Measurements from ENCODE around the gene DCAF10.
"Not testable (repeated sequence)": the region's sequence is repeated elsewhere in the genome, so short reads cannot be mapped to it uniquely, and the experiment has no call there.

DCAF10 gene

GRCh38 chr9:37870081-37870798 lies 69.6 kb downstream of the DCAF10 start:
- DNase-seq (ENCODE audit: low read depth), result no peak

GRCh38 chr9:37870799-37871176 lies 70.2 kb downstream of the DCAF10 start:
- DNase-seq (ENCODE audit: low read depth), result no peak

- no peak for DNase-seq (ENCODE audit: low read depth)
Observed at GRCh38 chr9:37873955-37874354, 73.4 kb downstream of the DCAF10 start.

- DNase-seq (ENCODE audit: low read depth), result no peak
Observed at GRCh38 chr9:37876376-37876775, 75.8 kb downstream of the DCAF10 start.

- no peak for DNase-seq (ENCODE audit: low read depth)
Observed at GRCh38 chr9:37880916-37881479, 80.4 kb downstream of the DCAF10 start.

GRCh38 chr9:37887977-37888583 lies 87.5 kb downstream of the DCAF10 start:
- not testable (repeated sequence) for DNase-seq (ENCODE audit: low read depth)

- no peak for DNase-seq (ENCODE audit: low read depth)
Observed at GRCh38 chr9:37889536-37889935, 88.9 kb downstream of the DCAF10 start.

- not testable (repeated sequence) for DNase-seq (ENCODE audit: low read depth)
Observed at GRCh38 chr9:37891042-37891441, 90.4 kb downstream of the DCAF10 start.

GRCh38 chr9:37892063-37892462 lies 91.5 kb downstream of the DCAF10 start:
- DNase-seq (ENCODE audit: low read depth), result no peak

GRCh38 chr9:37897665-37898064 lies 97.1 kb downstream of the DCAF10 start:
- no peak for DNase-seq (ENCODE audit: low read depth)

GRCh38 chr9:37899041-37899440 lies 98.4 kb downstream of the DCAF10 start:
- DNase-seq (ENCODE audit: low read depth), result no peak

GRCh38 chr9:37902131-37902530 lies 101.5 kb downstream of the DCAF10 start:
- DNase-seq (ENCODE audit: low read depth), result no peak

GRCh38 chr9:37902796-37903646 lies 102.4 kb downstream of the DCAF10 start:
- no peak for DNase-seq (ENCODE audit: low read depth)

GRCh38 chr9:37903647-37904444 lies 103.2 kb downstream of the DCAF10 start, which contains the start of gene SLC25A51:
SLC25A51 (minus strand) TSS chr9:37904127; CDS start chr9:37888550, 15,577 bp downstream.
- DNase-seq (ENCODE audit: low read depth), result peak; percentile 61

GRCh38 chr9:37904445-37905130 lies 104.0 kb downstream of the DCAF10 start:
- DNase-seq (ENCODE audit: low read depth), result no peak

GRCh38 chr9:37905131-37905505 lies 104.5 kb downstream of the DCAF10 start:
- no peak for DNase-seq (ENCODE audit: low read depth)

- DNase-seq (ENCODE audit: low read depth), result no peak
Observed at GRCh38 chr9:37905776-37906175, 105.2 kb downstream of the DCAF10 start.

GRCh38 chr9:37906312-37907239 lies 106.0 kb downstream of the DCAF10 start:
- no peak for DNase-seq (ENCODE audit: low read depth)

- no peak for DNase-seq (ENCODE audit: low read depth)
Observed at GRCh38 chr9:37908283-37908682, 107.7 kb downstream of the DCAF10 start.

- no peak for DNase-seq (ENCODE audit: low read depth)
Observed at GRCh38 chr9:37908698-37909186, 108.1 kb downstream of the DCAF10 start.
